ENCODE results near the gene SEC23A.
"Not testable (repeated sequence)": the region's sequence is repeated elsewhere in the genome, so short reads cannot be mapped to it uniquely, and the experiment has no call there.

The SEC23A gene

DNA sequence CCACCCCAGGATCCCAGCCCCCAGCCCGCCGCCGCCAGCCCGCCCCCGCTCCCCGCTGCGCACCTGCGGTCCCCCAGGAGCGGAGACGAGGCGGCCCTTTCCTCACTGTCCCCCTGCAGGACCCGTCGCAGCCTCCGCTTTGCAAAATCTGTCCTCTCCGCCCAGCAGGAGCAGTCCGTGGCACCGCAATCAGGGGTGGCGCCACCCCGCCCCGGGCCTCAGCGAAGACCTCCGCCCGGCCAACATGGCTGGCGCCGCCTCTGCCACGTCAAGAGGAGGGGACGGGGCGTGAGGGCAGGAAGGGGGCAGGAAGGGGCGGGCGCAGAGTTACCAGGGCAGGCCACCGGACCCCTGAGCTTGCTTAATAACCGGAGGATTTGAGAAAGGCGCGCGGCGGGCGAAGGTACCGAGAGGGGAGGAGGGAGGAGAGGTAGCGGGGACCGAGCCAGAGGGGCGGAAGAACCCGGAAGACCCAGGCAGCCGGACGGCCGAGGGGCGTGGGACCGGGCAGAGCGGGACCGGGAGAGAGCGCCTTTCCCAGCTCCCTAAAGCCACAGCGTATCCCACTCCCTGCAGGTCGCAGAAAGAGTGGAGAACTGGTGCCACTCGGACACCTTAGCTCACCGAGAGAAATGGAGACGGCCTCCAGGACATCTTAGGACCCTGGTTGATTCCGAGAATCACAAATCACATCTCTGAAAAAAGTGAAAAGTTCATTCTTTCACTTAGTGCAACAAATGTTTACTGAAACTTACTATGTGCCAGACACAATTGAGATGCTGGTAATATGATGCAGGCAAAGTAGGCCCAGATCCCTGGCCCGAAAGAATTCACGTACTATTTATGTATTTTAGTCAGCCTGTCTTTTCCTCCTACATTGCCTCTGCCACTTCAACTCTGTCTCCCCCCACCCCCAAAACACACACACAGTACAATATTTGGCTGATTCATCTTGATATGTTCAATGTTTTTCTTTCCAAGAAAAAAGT lies at the start of gene SEC23A:
TSS of gene SEC23A (minus strand) at position 267 of the 989 bp plus-strand sequence. CDS start 7,117 bp downstream, outside the sequence.
- peak; percentile 98 for DNase-seq

DNA sequence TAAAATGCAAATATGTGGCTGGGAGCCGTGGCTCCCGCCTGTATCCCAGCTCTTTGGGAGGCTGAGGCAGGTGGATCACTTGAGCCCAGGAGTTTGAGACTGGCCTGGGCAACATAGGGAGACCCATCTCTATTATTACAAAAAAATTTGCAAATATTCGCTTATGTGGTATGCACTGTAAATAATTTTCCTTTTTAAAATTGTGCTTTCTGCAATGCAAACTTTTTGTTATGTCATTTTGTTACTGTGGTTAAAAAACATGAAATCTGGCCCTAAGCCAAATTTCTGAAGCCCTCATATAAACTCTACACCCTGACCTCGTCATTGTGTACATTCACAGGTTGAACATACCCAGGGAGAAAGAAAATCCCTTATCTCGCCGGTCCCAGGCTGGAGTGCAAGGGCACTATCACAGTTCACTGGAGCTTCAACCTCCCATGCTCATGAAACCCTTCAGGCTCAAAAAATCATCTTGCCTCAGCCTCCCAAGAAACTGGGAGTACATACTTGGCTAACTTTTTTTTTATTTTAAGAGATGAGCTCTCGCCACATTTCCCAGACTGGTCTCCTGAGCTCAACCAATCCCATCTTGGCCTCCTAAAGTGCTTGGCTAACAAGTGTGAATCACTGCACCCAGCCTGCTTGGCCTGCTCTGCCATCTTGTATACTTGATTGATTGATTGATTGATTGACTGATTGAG lies 42.4 kb upstream of the SEC23A start:
- DNase-seq, result no peak

GRCh38 chr14:39143226-39143625 lies 40.2 kb upstream of the SEC23A start:
- DNase-seq, result not testable (repeated sequence)

- not testable (repeated sequence) for DNase-seq
Measured at GRCh38 chr14:39141623-39142022, 38.6 kb upstream of the SEC23A start.

DNA sequence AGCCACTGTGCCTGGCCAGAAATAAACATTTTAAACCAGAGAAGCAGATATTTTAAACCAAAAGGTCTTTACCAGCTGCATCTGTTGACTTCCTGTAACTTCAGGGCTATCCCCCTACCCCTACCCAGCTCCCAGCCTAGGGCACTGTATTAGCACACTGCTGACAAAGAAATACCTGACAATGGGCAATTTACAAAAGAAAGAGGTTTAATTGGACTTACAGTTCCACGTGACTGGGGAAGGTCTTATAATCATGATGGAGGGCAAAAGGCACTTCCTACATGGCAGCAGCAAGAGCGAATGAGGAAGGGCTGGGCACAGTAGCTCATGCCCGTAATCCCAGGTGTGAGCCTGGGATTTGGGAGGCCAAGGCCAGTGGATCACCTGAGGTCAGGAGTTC lies 37.1 kb upstream of the SEC23A start:
- DNase-seq, result no peak

- no peak for DNase-seq
Measured at GRCh38 chr14:39138440-39138839, 35.4 kb upstream of the SEC23A start.

DNA sequence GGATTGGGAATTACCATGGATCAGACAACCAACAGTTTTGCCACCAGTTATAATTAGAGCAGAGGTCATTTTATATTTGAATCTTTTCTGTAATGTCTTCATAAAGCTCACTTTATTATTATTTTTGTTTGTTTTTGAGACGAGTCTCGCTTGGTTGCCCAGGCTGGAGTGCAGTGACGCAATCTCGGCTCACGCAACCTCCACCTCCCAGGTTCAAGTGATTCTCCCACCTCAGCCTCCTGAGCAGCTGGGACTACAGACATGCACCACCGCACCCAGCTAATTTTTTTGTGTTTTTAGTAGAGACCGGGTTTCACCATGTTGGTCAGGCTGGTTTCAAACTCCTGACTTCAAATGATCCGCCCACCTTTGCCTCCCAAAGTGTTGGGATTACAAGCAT lies 34.8 kb upstream of the SEC23A start:
- DNase-seq, result not testable (repeated sequence)

GRCh38 chr14:39122330-39123138 lies 19.5 kb upstream of the SEC23A start:
- DNase-seq, result no peak

GRCh38 chr14:39114073-39114838 lies 11.2 kb upstream of the SEC23A start, which contains the start of gene GEMIN2:
TSS of gene GEMIN2 (plus strand) at chr14:39114323. CDS start at chr14:39114339, 16 bp downstream.
- peak; percentile 98 for DNase-seq

DNA sequence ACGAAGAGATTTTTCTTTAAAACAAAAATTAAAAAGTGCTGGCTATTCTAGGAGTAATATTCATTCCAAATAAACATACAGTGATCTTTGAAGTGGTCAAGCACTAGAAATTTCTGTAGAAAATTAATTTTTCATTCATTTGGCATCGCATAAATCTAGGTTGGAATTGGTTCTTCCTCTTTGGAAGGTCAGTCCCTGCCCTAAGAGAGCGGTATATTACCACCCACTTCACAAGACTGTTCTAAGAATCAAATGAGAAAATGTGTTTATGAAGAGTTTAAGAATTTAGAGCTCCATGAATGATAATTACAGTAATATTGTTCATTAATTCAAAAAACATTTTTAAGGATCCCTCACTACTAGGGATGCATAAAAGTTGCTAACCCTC lies 10.6 kb upstream of the SEC23A start:
- no peak for DNase-seq

DNA sequence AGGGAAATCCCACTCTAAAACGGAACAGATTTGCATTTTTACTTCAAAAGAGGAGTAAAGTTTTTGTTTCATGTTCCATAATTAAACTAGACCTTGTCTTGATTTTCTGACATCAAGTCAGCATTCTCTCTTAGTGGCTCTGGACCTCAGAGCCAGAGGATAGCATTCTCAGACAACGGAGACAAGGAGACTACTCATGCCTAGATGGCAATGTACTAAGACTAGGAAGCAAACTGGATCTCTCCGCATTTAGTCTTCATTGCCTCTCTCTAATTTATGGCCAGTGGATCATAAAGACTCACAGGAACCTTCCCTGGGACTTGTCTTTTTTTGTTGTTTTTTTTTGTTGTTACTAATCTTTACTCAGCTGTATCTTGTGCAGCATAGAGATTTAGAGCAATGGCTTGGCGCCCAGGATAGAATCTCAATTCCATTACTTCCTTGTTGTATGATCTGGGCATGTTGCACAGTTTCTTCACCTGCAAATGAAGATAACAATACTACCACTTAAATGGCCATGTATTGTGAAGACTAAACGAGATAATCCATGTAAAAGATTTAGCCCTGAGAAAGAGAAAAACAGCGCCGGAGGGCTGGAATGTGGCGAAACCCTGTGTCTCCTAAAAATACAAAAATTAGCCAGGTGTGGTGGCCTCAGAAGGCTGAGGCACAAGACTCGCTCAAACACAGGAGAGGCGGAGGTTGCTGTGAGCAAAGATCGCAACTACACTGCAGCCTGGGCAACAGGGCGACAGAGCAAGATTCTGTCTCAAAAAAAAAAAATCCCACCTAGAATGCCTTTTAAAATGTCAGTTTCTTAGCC lies 7.1 kb upstream of the SEC23A start:
- no peak for DNase-seq

DNA sequence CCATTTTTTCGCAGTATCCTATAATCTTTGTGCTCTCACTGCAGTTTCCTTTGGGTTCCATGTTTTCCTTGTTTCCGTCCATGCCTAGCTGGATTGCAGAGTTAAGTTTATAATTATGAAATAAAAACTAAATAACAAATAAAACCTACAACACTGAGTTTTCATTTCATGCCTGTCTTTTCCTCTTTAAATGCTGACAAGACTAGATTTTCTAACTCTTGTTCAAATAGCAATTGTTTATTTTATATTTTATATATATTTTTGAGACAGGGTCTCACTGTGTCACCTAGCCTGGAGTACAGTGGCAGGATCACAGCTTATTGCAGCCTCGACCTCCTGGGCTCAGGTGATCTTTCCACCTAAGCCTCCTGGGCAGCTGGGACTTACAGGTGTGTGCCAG lies 5.8 kb upstream of the SEC23A start:
- DNase-seq, result no peak

- no peak for DNase-seq
Measured at GRCh38 chr14:39107591-39107996, 4.6 kb upstream of the SEC23A start.

DNA sequence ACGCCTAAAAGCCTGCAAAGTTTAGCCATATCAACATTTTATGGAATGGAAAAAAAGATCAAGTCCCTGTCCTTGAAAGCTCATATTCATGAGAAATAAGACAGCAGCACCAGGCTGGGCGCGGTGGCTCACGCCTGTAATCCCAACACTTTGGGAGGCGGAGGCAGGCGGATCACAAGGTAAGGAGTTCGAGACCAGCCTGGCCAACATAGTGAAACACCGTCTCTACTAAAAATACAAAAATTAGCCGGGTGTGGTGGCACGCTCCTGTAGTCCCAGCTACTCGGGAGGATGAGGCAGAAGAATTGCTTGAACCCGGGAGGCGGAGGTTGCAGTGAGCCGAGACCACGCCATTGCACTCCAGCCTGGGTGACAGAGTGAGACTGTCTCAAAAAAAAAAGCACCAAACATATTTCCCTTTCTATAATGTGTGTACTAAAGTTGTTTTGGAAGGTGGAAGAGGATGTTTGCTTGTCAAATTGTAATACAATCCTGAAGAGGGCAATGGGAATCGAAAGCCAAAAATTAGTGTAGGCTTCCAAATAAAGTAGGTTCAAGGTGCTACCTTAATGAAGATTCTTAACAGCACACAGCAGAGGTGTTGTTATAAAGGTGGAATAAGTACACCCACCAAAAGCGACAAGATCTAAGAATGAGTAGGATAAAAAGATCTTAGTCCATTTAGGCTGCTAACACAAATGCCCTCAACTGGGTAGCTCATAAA lies 1.2 kb upstream of the SEC23A start:
- DNase-seq, result not testable (repeated sequence)

- DNase-seq, result peak; percentile 31
Measured at GRCh38 chr14:39102265-39102968, 618 bp downstream of the SEC23A start.

- DNase-seq, result no peak
Measured at GRCh38 chr14:39099748-39100147, 3.3 kb downstream of the SEC23A start.

- DNase-seq, result not testable (repeated sequence)
Measured at GRCh38 chr14:39099215-39099614, 3.8 kb downstream of the SEC23A start.

- no peak for DNase-seq
Measured at GRCh38 chr14:39097159-39097558, 5.9 kb downstream of the SEC23A start.

DNA sequence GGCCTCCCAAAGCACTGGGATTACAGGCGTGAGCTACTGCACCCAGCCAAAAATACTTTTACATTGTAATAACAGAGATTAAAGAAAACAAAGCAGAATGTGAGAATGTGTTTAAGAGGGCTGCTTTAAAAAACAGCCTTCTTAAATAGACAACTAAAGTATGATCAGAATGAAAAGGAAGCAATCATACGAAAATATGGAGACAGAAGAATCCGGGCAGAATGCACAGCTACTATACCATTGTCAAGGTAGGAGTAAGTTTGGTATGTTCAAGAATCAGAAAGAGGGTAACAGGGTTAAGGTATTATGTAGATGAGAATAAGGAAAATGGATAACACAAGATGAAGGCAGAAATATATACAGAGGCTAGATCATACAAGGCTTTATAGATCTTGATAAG lies 8.5 kb downstream of the SEC23A start:
- no peak for DNase-seq

DNA sequence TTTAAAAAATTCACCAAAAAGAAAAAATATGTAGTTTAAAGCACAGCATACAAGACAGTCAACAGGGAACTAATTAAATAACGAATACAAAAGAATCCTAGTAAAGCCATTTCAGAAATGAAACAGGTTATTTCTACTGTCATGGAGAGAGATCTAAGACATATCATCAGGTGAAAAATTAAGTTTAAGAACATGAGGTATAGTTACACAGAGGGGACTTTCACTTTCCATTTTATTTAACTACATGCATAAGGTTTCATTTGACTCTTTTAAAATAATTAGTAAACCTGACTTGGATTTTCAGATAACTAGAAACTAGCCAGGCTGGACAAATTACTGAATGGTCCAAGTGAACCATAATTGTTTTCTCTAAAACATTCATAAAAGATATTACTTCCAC lies 11.3 kb downstream of the SEC23A start:
- no peak for DNase-seq
